ENCODE results near the gene TYW1.
"Not testable (repeated sequence)": the region's sequence is repeated elsewhere in the genome, so short reads cannot be mapped to it uniquely, and the experiment has no call there.

- TF ChIP-seq POLR2AphosphoS5 (IDR thresholded peaks at IDR 0.05; ENCODE audit: low read depth, low read length); POU2F2 (IDR thresholded peaks at IDR 0.05; ENCODE audit: low read depth, low read length); TAF1 (IDR thresholded peaks at IDR 0.05; ENCODE audit: low read depth, low read length); PAX5 (IDR thresholded peaks at IDR 0.05; ENCODE audit: insufficient read depth, low read length, severe bottlenecking): not testable (repeated sequence)
Observed at GRCh38 chr7:67156064-67156463, 159.4 kb downstream of the TYW1 start.

Measured in GM12891 (cell line).